ENCODE results near the gene SLC35E3. TPM values are rescaled to one million over a fixed set of nuclear protein-coding genes. Genes with fewer than 3 reads are reported as not detected.

SLC35E3 gene
- total and polyA plus RNA-seq, 2 donors from 2014 or later = 7.7 to 8.7 TPM

GRCh38 chr12:68785823-68786222 lies 39.8 kb downstream of the SLC35E3 start:
- Histone ChIP-seq H3K36me3 (ENCODE audit: control insufficient read depth in 2 of 3, insufficient read depth in 3 of 3, low read length in 3 of 3) (no peaks in the 10 kb centered on the region), H3K27ac (ENCODE audit: low read depth in 2 of 2, low read length in 2 of 2) (no peak overlapping the region), H3K4me1 (ENCODE audit: control insufficient read depth in 2 of 3, insufficient read depth in 2 of 3, low read depth in 1 of 3, low read length in 3 of 3) (no peaks in the 10 kb centered on the region), H3K4me3 (ENCODE audit: low read length in 3 of 3) (no peak overlapping the region), H3K27me3 (ENCODE audit: control insufficient read depth, insufficient read depth, low read length) (no peaks in the 10 kb centered on the region), H3K9me3 (ENCODE audit: control insufficient read depth in 2 of 3, insufficient read depth in 1 of 3, low read length in 3 of 3) (no peaks in the 10 kb centered on the region), H3K9ac (ENCODE audit: low read length in 3 of 3) (no peak overlapping the region)
- no peak for FAIRE-seq
- intact Hi-C loops (cut with DNase I) = no loop called here
- no peak for TF ChIP-seq CTCF (IDR thresholded peaks at IDR 0.05; ENCODE audit: borderline replicate concordance, extremely low read depth, insufficient read depth)
- no peak for DNase-seq

- no peaks in the 10 kb centered on the region for H3K36me3 ChIP-seq (ENCODE audit: control insufficient read depth in 2 of 3, insufficient read depth in 3 of 3, low read length in 3 of 3)
- no peak overlapping the region for H3K4me3 ChIP-seq (ENCODE audit: low read length in 3 of 3)
- intact Hi-C loops (cut with DNase I) = no loop called here
- no peak overlapping the region for H3K27ac ChIP-seq (ENCODE audit: low read depth in 2 of 2, low read length in 2 of 2)
- no peak for FAIRE-seq
- no peaks in the 10 kb centered on the region for H3K4me1 ChIP-seq (ENCODE audit: control insufficient read depth in 2 of 3, insufficient read depth in 2 of 3, low read depth in 1 of 3, low read length in 3 of 3)
- no peak for TF ChIP-seq CTCF (IDR thresholded peaks at IDR 0.05; ENCODE audit: borderline replicate concordance, extremely low read depth, insufficient read depth)
- no peak overlapping the region for H3K9ac ChIP-seq (ENCODE audit: low read length in 3 of 3)
- H3K9me3 ChIP-seq (ENCODE audit: control insufficient read depth in 2 of 3, insufficient read depth in 1 of 3, low read length in 3 of 3) = no peaks in the 10 kb centered on the region
- DNase-seq = no peak
- H3K27me3 ChIP-seq (ENCODE audit: control insufficient read depth, insufficient read depth, low read length) = no peaks in the 10 kb centered on the region
These were observed 41.0 kb downstream of the SLC35E3 start for GRCh38 chr12:68786929-68787328.

GRCh38 chr12:68788554-68789143 lies 42.7 kb downstream of the SLC35E3 start:
- Histone ChIP-seq H3K4me3 (ENCODE audit: low read length in 3 of 3) (no peak overlapping the region), H3K27me3 (ENCODE audit: control insufficient read depth, insufficient read depth, low read length) (no peaks in the 10 kb centered on the region), H3K27ac (ENCODE audit: low read depth in 2 of 2, low read length in 2 of 2) (no peak overlapping the region), H3K9ac (ENCODE audit: low read length in 3 of 3) (no peak overlapping the region), H3K4me1 (ENCODE audit: control insufficient read depth in 2 of 3, insufficient read depth in 2 of 3, low read depth in 1 of 3, low read length in 3 of 3) (no peaks in the 10 kb centered on the region), H3K9me3 (ENCODE audit: control insufficient read depth in 2 of 3, insufficient read depth in 1 of 3, low read length in 3 of 3) (no peaks in the 10 kb centered on the region), H3K36me3 (ENCODE audit: control insufficient read depth in 2 of 3, insufficient read depth in 3 of 3, low read length in 3 of 3) (no peaks in the 10 kb centered on the region)
- intact Hi-C loops (cut with DNase I) = no loop called here
- FAIRE-seq (no peak), DNase-seq (no peak)
- TF ChIP-seq CTCF (IDR thresholded peaks at IDR 0.05; ENCODE audit: borderline replicate concordance, extremely low read depth, insufficient read depth) = no peak
